ENCODE measurements around the gene ZNF330.
A peak's percentile ranks its signal among the peaks of the same experiment; 100 is the strongest.
"Not testable (repeated sequence)": the region's sequence is repeated elsewhere in the genome, so short reads cannot be mapped to it uniquely, and the experiment has no call there.

The ZNF330 gene

GRCh38 chr4:141220691-141221659 lies at the start of gene ZNF330:
Gene ZNF330 (plus strand): TSS chr4:141220895. CDS start chr4:141222372, 1,477 bp downstream.
- DNase-seq (ENCODE audit: low spot score) = peak; percentile 99

- DNase-seq (ENCODE audit: low spot score) = no peak
These were observed 46.2 kb upstream of the ZNF330 start for GRCh38 chr4:141174457-141174856.

- DNase-seq (ENCODE audit: low spot score) = no peak
These were observed 43.5 kb upstream of the ZNF330 start for GRCh38 chr4:141177171-141177570.

- no peak for DNase-seq (ENCODE audit: low spot score)
These were observed 41.0 kb upstream of the ZNF330 start for GRCh38 chr4:141179474-141180373.

- peak; percentile 66 for DNase-seq (ENCODE audit: low spot score)
These were observed 39.5 kb upstream of the ZNF330 start for GRCh38 chr4:141180991-141181761.

- not testable (repeated sequence) for DNase-seq (ENCODE audit: low spot score)
These were observed 37.2 kb upstream of the ZNF330 start for GRCh38 chr4:141183491-141183890.

GRCh38 chr4:141192564-141192963 lies 28.1 kb upstream of the ZNF330 start:
- DNase-seq (ENCODE audit: low spot score) = no peak

GRCh38 chr4:141193516-141194034 lies 27.1 kb upstream of the ZNF330 start:
- no peak for DNase-seq (ENCODE audit: low spot score)

GRCh38 chr4:141195095-141195707 lies 25.5 kb upstream of the ZNF330 start:
- no peak for DNase-seq (ENCODE audit: low spot score)

- DNase-seq (ENCODE audit: low spot score) = no peak
These were observed 24.3 kb upstream of the ZNF330 start for GRCh38 chr4:141196227-141196933.

GRCh38 chr4:141207961-141208360 lies 12.7 kb upstream of the ZNF330 start:
- peak; percentile 14 for DNase-seq (ENCODE audit: low spot score)

- no peak for DNase-seq (ENCODE audit: low spot score)
These were observed 10.5 kb upstream of the ZNF330 start for GRCh38 chr4:141210168-141210567.

- no peak for DNase-seq (ENCODE audit: low spot score)
These were observed 7.1 kb upstream of the ZNF330 start for GRCh38 chr4:141213550-141213991.

- DNase-seq (ENCODE audit: low spot score) = peak; percentile 51
These were observed 5.7 kb upstream of the ZNF330 start for GRCh38 chr4:141215030-141215429.

GRCh38 chr4:141216002-141216761 lies 4.5 kb upstream of the ZNF330 start:
- DNase-seq (ENCODE audit: low spot score) = no peak

GRCh38 chr4:141220271-141220670 lies 424 bp upstream of the ZNF330 start:
- DNase-seq (ENCODE audit: low spot score) = peak; percentile 17

GRCh38 chr4:141223418-141223817 lies 2.7 kb downstream of the ZNF330 start:
- DNase-seq (ENCODE audit: low spot score) = no peak

- not testable (repeated sequence) for DNase-seq (ENCODE audit: low spot score)
These were observed 6.6 kb downstream of the ZNF330 start for GRCh38 chr4:141227280-141227679.

GRCh38 chr4:141229408-141230101 lies 8.9 kb downstream of the ZNF330 start:
- DNase-seq (ENCODE audit: low spot score) = no peak
